HG03045 (cell line): ENCODE data around the gene FAM186B.
"Not testable (repeated sequence)": the region's sequence is repeated elsewhere in the genome, so short reads cannot be mapped to it uniquely, and the experiment has no call there.

Source experiments
- ATAC-seq: cut with Tn5 transposase; IDR thresholded peaks from one replicate; pipeline ENCODE4 v1.9.1; 2021; ENCODE audit warnings: mild to moderate bottlenecking, moderate library complexity; ENCODE audit not compliant: unreplicated experiment

Gene FAM186B

DNA sequence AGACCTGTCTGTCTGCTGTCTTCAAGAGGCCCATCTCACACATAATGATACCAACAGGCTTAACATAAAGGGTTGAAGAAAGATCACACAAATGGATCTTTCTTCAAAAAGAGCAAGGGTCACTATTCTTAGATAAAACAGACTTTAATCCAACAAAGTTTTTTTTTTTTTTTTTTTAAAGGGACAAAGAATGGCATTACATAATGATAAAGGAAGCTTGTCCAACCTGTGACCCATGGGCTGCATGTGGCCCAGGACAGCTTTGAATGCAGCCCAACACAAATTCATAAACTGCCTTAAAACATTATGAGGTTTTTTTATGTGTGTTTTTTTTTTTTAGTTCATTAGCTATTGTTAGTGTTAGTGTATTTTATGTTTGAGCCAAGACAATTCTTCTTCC, 6.8 kb upstream of the FAM186B start:
- ATAC-seq, result no peak

DNA sequence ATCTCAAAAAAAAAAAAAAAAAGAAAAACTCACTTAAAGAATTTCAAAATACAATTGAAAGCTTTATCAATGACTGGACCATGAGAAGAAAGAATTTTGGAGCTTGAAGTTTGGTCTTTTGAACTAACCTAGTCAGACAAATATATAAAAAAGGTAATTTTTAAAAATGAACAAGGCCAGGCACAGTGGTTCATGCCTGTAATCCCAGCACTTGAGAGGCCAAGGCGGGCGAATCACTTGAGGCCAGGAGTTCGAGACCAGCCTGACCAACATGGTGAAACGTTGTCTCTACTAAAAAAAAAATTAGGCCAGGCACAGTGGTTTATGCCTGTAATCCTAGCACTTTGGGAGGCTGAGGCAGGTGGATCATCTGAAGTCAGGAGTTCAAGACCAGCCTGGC, 5.3 kb upstream of the FAM186B start:
- ATAC-seq, result not testable (repeated sequence)

DNA sequence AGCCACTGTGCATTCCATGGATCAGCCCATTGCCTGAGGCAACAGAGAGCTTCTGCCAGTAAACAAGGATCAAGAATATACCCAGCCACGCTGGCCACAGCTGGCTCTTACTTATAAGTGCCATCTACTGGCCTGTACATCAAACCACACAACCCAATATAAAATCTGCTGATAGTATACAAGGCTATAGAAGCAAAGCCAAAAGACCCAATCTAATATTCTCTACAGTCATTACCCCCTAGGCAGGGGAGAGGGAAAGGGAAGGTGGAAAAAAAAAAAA, 4.4 kb upstream of the FAM186B start:
- ATAC-seq, result no peak

DNA sequence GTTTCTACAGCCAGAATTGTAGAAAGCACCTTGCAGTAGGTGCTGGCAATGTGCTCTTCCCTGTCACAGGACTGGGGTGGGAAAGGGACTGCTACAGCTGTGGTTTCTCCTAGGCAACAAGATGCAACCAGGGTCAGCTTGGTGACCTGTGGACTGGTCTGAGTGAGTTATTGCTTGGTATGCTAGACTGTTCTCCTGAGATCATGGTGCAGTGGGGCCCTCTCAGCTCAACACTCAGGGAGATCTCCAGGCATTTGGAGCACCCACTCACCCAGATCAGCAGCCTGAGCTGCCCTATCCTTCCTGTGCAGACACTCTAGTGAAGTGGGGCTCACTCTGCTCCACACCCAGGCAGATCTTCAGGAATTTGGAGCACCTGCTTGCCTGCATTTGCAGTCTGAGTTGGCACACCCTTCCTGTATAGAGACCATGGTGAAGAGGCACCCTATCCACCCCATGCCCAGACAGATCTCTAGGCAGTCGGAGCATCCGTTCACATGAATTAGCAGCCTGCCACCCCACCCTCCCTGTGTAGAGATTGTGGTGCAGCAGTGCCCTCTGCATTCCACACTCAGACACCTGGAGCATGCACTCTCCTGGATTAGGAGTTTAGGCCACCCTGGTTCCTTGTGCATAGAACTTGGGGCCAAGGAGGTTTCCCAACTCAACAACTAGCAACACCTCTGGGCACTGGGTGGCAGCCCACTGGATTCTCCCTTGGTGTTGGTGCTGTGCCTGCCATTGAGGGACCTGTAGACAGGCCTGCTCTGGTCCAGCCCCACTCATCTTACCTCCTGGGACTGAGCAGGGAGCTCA, 3.8 kb upstream of the FAM186B start:
- no peak for ATAC-seq

DNA sequence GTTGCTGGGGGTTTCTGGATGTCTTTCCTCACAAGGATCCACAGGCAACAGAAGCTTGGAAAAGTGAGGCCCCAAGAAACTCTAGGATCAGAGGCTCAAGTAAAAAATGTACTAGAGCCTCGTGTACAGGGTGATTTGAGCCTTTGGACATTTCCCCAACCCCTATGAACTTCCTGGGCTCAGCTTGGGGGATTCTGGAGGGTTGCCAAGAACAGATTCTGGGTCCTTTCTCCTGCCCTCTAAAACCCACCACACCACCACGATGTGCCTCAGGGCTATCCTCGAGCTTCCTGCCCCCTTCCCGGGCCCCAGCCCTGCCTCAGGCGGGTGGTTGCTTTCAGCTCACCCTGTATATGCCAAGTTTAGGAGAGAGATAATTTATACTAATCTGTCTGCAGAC, 583 bp downstream of the FAM186B start:
- ATAC-seq, result no peak

DNA sequence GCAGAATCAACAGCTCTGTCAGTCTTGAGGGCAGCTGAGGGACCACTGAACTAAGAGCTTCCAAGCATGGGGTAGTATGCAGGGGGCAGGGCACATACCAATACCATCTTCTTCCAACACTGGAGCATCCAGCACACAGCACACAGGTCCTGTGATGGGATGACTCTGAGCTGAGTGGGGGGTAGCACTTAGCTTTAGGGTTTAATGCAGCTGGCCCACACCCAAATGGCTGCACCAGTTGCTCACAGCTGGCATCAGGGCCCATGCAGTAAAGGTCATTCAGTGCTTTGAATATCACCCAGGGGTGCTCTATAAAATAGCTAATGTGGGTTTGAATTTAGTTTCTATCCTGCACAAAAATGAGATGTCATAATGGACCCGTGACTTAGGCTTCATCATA, 1.7 kb downstream of the FAM186B start:
- ATAC-seq, result no peak

DNA sequence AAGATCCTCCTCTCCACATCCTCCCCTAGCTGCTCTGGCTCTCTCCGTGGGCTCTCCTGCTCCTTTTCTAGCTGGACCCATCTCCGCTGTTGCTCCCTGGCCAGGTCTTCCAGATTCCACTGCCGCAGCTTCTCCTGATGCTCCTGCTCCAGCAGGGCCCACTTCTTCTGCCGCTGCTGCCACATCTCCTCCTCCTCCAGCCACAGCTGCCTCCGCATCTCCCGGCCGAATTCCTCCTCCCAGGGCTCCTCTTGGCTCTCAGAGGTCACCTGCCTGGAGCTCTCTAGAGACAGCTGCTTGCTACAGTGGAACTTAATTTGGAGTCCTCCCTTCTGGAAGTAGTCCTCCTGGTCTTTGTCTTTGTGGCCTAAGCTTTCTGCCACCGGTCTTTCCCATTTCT, 5.5 kb downstream of the FAM186B start:
- ATAC-seq, result no peak

DNA sequence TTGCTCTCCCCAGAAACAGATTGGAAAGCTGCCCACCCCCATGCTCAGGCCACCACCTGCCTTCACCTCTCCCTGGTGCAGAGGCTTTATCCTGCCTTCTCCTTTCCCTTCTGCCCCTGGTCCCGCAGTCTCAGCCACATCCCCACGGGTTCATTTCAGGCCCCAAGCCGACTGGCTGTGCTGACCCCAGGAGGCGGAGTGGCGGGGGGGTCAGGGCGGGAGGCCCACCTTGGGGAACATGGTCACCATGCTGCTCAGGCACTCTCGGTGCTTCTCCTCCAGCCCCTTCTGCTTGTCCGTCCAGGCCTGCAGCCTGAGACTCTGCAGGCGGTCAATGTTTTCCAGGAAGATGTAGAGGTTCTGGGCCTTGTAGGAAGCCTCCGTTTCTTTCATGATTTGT, 6.9 kb downstream of the FAM186B start:
- no peak for ATAC-seq

DNA sequence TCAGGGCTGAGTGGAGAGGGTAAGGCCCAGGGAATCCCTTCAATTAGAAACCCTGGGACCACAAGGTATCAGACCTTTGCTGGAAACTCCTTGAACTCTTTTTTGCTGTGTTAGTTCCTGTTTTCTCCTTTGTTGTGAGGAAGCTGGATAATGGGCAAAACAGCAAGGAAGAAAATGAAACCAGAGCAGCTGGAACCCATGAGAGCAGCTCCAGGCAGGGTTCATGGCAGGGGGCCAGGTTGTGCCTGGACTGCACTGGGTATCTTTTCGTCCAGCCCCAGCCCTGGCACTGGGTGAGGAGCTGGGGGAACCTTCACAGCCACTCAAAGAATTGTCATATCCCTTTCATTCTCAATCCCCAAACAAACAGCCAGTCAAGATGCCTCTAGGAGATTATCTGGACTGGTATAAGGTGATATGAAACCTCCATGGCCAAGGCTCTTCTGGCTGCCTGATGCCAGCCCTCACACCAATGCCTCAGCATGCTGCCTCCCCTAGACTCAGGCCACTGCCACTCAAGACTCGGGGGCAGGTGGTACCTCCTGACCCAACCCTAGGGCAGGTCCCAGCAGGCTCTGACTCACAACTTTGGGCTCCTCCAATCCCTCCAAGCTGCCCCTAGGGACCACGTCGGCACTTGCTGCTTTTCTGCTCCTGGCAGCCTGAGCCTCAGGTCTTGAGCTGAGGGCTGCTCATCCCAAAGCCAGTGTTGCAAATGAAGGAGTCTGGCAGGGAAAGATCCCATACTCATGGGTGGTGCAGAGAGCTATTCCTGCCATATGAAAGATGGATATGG, 16.5 kb downstream of the FAM186B start:
- no peak for ATAC-seq

DNA sequence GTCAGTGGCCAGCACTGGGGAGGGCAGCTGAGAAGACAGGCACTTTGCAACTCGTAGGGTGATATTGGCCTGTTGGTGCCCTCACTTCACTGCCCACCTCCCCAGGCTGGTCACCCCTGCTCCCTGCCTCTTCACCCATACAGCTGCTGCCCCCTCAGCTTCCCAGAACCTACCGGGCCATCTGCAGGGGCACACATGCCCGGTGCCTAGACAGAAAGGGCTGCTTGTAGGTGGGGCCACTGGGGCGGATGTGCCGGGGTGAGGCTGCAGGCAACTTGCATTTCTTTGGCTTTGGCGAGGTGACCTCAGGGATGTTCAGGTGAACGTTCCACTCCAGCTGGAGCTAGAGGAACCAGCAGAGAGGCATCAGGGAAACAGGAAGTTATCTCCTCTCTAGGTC, 17.2 kb downstream of the FAM186B start:
- no peak for ATAC-seq

DNA sequence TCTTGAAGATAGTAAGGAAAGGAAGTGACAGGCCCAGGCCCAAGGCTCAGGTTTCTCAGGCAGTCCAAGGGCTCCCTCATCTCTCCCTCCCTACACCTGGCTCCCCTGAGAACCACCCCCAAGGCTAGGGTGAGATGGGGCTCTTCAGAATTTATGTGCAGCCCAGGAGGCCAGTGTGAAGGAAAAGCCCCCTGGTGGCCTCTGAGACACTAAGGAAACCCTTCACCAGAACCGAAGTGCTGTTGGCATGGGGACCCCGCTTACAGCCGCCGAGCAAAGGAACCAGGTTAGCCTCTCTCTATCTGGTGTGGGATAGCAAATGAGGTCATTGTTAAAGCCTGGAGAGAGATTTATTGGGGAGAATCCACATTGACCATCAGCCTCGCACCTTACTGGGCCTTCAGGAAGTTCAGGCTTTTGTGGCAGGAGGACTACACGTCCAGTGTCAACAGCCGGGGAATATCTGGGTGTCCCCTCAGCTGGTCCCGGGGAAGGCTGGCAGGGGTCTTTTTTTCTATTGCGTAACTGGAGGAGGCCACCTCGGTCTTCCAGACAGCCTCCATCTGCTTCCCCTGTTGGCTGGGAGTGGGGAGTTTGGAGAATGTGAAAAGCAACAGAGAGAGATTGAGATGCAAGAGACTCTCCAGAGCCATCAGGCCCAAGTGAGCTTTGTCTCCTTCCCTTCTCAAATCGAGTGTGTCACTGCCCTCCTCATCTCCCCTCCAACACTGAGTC, 18.1 kb downstream of the FAM186B start:
- no peak for ATAC-seq

DNA sequence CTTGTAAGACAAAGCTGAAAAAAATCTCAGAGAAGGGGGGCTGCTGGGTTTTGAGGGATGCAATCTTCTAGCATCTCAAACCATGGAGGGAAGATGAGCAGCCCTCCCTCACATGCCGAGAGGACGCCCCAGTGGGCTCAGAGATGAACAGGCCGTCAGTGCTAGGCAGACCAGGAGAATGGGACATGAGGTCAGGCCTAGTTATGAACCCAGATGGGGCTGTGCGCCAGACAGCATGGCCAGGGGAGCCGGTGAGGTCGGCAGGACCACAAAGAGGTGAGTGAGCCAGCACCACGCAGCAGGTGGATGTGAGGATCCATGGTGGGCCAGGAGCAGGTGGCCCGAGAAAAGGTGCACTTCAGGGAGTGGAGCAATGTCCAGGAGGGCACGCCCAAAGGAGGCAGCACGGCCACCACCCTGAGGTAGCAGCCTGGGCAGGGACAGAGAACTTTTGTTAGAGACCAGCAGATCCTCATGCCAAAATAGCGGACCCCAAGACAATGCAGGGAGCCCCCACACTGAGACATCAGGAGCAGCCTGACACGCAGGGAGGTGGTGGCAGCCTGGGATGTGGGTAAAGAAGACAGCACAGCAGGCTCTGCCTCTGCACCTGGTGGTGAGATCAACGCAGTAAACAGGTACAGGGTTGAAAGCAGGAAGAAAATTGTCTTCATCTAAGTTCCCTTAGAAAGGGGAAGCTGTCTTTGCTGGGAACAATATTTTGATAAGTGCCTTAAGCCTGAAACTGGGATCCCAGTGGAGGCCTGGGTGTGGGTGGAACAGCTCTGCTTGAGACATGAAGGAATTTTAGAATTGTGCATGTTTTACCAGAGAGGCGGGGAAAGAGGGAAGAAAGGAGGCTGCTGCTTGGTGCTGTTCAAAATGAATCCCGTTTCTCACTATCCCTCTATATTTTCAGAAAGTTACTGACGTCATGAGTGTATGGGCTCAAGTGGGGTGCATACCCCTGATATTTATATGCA, 19.7 kb downstream of the FAM186B start:
- ATAC-seq, result no peak

DNA sequence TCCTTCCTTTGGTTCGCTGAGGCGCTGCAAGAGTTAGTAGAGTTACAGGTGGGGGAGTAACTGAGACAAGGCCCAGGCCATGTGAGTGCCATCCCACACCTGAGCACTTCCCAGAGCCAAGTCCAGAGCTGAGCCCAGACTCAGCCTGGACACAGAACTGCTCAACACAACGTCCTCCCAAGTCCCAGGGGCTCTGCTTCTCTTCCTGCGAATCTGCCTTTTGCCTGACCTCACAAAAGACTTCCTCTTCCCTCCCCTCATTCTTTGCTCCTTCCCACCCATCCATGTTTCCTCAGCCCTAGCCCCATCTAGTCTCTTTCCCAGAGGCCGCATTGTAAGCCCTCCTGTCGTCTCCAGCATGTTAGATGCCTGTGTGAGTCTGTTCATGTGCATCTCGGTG, 20.8 kb downstream of the FAM186B start:
- ATAC-seq, result no peak

DNA sequence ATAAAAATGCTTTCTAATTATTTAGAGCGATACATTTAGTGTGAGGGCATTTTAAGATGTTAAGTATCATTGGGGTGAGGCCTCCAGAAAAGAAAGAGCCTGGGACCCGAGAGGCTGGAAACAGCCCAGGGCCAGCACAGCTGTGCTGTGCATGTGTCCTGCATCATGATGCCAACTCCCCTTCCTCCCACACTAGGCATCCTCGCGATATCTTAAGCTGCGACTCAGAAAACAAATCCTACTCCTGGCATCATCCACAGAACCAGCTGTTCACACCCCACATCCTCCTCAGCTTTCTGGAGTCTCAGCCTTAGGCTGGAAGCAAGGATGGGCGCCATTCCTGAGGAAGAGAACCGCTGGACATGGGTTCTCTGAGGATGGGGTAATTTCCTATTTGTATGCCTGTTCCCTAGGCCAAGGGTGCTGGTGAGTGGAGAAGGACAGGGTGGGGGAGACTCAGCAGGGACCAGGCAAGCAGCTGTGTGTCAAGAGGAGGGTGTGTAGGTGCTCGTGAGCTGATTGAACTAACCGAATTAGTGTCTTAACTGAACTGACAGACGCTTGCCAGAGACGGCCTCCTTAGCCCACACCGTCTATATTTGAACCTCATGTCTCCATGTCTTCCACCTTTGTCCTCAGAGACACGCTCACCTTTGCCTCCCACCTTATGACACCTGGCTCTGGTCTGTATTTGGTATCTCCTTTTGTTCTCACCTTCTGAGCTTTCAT, 21.9 kb downstream of the FAM186B start:
- no peak for ATAC-seq

DNA sequence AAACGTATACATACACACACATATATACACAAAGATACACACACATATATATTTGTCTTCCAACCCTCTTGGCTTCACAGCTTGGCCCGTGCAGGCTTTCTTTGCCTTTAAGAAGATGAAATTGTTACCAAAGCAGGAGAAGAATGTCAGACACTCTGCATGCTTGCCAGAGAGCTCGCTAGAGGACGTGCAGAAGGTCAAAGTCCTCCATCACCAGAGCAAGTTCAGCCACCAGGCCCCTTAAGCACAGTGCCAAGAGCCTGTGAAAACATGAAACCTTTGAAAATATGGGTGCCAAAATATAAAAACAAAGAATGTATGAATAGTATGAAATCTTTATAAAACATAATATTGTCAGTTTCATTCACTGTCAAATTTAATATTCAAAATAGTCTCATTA, 22.6 kb downstream of the FAM186B start:
- no peak for ATAC-seq

DNA sequence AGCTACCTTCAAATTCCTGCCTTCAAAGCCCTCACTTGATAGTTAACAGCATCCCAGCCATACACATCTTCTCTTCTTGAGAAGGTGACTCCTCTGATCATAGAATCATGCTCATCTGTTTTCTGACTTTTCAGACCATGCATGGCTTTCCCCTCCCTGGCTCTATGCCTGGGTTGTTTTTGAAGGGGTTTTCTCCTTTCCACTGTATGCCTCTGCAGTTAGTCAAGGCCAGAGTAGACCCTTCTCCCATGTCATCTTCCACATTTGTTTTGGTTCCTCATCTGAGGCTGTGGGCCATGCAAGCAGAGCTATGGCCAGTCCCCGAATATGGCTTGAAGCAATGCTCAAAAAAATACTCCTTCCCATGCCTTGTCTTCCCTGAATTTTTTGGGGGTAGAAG, 23.2 kb downstream of the FAM186B start:
- ATAC-seq, result no peak

DNA sequence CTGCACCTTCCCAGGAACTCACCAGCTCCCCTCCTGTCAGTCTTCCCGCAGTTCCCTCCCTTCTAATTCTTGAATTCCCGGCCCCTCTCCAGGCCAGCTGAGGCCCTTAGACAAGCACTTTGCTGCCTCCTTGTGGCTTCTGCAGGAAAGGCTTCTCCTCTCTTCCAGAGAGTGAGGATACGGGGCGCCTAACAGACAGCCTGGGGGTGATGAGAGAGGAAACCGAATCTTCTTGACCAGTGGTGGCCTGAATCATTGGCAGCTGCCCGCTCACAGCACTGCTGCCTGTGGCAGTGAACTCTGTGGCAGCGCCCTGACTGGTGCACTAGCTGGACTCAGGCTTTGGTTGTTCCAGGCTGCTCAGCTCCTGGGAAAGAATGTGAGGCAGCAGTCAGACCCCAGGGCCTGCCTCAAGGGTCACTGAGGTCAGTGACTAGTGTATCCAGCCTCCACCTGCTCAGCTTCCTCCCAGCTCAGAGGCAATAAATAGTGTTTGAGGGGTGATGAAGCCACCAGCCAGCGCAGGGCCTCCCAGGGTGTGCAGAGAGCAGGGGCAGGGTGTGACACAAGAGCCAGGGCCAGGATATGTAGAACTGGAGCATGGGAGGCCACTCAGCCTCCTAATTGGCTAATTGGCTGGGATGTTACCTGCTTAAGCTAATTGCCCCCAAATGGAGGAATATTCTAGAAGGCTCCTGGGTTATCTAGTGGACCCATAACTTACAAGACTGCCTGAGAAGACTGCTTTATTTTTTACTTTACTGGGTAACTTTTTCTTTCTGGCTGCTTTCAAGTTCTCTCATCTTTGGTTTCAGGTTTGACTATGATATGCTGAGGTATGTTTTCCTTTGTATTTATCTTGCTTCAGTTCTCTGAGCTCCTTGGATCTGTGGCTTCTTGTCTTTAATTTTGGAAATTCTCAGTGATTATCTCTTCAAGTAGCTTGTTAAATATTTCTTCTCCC, 24.6 kb downstream of the FAM186B start:
- no peak for ATAC-seq

DNA sequence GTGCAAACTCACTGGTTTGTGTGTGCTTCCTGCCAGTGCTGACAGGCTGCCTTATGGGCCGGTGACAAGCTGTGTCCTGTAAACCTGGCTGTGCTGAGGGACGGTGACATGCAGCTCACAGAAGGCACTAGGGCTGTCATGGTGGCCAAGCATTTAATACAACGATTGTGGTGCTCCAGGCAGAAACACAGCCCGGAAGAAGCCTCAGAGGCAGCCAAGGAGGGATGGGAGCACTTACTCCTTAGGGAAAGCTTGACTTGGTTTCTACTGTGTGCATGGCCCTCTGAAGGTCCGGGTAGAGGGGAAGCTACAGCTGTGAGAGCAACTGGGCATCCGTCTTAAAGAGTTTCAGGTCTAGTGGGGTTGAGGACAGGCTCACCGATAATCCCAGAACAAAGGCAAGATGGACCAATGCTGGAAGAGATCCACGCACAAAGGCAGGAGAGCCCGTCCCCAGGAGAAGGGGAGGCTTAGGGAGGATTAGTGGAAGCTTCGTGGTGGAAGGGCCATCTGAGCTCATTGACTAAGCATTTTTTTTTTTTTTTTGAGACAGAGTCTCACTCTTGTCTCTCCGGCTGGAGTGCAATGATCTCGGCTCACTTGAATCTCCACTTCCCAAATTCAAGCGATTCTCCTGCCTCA, 26.8 kb downstream of the FAM186B start:
- ATAC-seq, result no peak
